Measurements from ENCODE around the gene ATP6V0B. TPM values are rescaled to one million over a fixed set of nuclear protein-coding genes. Genes with fewer than 3 reads are reported as not detected.
A peak's percentile ranks its signal among the peaks of the same experiment; 100 is the strongest.

Gene ATP6V0B
- total RNA-seq, 1 donor = 89.4 TPM

DNA sequence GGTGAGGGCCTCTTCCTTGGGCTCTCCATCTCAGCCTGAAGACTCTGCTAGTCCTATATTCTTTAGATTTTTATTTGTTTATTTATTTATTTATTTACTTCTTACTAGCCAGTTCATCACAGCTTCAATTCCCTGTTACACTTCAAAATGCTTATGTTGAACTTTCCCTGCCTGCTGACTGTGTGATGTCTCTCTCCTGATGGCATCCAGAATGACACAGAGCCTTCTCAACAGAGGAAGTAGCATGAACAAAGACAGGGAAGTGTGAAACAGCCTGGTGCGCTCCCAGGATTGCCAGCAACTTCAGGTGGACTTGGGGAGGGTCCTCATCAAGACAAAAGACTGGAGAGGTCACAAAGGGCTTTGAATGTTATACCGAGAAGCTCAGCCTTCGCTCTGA, 32.3 kb upstream of the ATP6V0B start:
- Histone ChIP-seq H3K27ac (ENCODE audit: low read depth, low read length) (no peak overlapping the region), H3K36me3 (ENCODE audit: insufficient read depth, low read length) (no peaks in the 10 kb centered on the region), H4K20me1 (ENCODE audit: insufficient read depth, low read length) (no peaks in the 10 kb centered on the region), H3K4me3 (ENCODE audit: insufficient read depth, low read length) (no peak overlapping the region), H3K27me3 (ENCODE audit: insufficient read depth, low read length) (no peaks in the 10 kb centered on the region), H3K9me3 (ENCODE audit: low read depth, low read length) (no peaks in the 10 kb centered on the region), H3K4me2 (ENCODE audit: insufficient read depth, low read length) (no peak overlapping the region), H3K79me2 (ENCODE audit: insufficient read depth, low read length) (peaks cover 6% of the 10 kb centered on the region), H3K4me1 (ENCODE audit: insufficient read depth, low read length) (peaks cover 12% of the 10 kb centered on the region), H2AFZ (ENCODE audit: low read length) (no peak overlapping the region)
- no peak for DNase-seq (ENCODE audit: insufficient read length, low spot score, missing footprints)
- TF ChIP-seq, protein P1, sequence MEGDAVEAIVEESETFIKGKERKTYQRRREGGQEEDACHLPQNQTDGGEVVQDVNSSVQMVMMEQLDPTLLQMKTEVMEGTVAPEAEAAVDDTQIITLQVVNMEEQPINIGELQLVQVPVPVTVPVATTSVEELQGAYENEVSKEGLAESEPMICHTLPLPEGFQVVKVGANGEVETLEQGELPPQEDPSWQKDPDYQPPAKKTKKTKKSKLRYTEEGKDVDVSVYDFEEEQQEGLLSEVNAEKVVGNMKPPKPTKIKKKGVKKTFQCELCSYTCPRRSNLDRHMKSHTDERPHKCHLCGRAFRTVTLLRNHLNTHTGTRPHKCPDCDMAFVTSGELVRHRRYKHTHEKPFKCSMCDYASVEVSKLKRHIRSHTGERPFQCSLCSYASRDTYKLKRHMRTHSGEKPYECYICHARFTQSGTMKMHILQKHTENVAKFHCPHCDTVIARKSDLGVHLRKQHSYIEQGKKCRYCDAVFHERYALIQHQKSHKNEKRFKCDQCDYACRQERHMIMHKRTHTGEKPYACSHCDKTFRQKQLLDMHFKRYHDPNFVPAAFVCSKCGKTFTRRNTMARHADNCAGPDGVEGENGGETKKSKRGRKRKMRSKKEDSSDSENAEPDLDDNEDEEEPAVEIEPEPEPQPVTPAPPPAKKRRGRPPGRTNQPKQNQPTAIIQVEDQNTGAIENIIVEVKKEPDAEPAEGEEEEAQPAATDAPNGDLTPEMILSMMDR (IDR thresholded peaks at IDR 0.05; ENCODE audit: extremely low read depth, low read depth, low read length) = no peak

DNA sequence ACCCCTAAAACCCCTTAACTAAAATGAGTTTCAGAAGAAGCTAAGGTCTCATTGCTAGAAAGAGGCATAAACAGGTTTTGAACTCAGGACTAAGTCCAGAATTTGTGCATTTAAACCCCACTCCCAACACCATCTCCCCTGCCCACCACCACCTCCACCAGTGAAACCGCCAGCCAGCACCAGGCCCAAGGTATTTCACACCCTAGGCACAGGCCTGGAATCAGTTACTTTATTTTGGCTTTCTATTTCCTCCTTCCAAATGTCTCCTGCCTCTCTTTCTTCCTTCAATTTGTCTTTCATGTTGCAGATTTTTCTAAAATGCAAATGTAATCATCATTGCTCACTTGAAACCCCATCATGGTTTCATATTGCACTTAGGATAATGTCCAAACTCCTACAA, 29.9 kb upstream of the ATP6V0B start:
- H3K36me3 ChIP-seq (ENCODE audit: insufficient read depth, low read length) = peaks cover 2% of the 10 kb centered on the region
- no peak for DNase-seq (ENCODE audit: insufficient read length, low spot score, missing footprints)
- TF ChIP-seq, protein P1 (IDR thresholded peaks at IDR 0.05; ENCODE audit: extremely low read depth, low read depth, low read length) = no peak
- peaks cover 19% of the 10 kb centered on the region for H4K20me1 ChIP-seq (ENCODE audit: insufficient read depth, low read length)
- no peak overlapping the region for H3K27ac ChIP-seq (ENCODE audit: low read depth, low read length)
- H3K4me3 ChIP-seq (ENCODE audit: insufficient read depth, low read length) = no peak overlapping the region
- peaks cover 29% of the 10 kb centered on the region for H3K79me2 ChIP-seq (ENCODE audit: insufficient read depth, low read length)
- H3K27me3 ChIP-seq (ENCODE audit: insufficient read depth, low read length) = no peaks in the 10 kb centered on the region
- no peak overlapping the region for H2AFZ ChIP-seq (ENCODE audit: low read length)
- no peaks in the 10 kb centered on the region for H3K9me3 ChIP-seq (ENCODE audit: low read depth, low read length)
- H3K4me2 ChIP-seq (ENCODE audit: insufficient read depth, low read length) = no peak overlapping the region
- H3K4me1 ChIP-seq (ENCODE audit: insufficient read depth, low read length) = peaks cover 23% of the 10 kb centered on the region

DNA sequence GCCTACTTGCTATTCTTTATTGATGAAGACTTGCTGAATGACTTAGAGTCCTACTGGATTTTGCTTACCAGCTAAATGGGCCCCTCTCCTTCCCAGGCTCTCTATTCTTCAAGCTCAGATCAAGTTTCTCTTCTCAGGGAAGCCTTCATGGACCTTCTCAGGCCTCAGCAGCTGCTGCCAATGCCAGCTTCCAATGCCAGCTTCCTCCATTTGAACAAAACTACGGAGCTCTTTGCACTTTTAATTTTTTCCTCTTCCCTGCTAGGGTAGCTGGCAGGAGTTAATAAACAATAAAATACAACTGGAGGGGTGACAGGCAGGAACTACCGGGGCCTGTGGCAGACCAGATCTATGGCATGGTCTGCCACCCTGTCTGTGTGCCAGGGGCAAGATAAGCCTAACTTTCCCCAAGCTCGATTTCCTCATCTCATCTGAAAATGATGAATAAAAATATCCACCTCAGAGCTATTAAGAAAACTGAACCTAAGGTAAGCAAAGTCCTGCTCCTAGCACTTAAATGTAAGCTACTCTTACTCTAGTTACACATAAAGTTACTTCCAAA, 29.0 kb upstream of the ATP6V0B start:
- peak overlapping the region; percentile 96 for H3K4me3 ChIP-seq (ENCODE audit: insufficient read depth, low read length)
- peaks cover 11% of the 10 kb centered on the region for H3K36me3 ChIP-seq (ENCODE audit: insufficient read depth, low read length)
- H3K79me2 ChIP-seq (ENCODE audit: insufficient read depth, low read length) = peaks cover 37% of the 10 kb centered on the region
- no peaks in the 10 kb centered on the region for H3K27me3 ChIP-seq (ENCODE audit: insufficient read depth, low read length)
- H3K4me1 ChIP-seq (ENCODE audit: insufficient read depth, low read length) = peaks cover 23% of the 10 kb centered on the region
- peaks cover 23% of the 10 kb centered on the region for H4K20me1 ChIP-seq (ENCODE audit: insufficient read depth, low read length)
- TF ChIP-seq, protein P1 (IDR thresholded peaks at IDR 0.05; ENCODE audit: extremely low read depth, low read depth, low read length) = no peak
- H3K9me3 ChIP-seq (ENCODE audit: low read depth, low read length) = no peaks in the 10 kb centered on the region
- DNase-seq (ENCODE audit: insufficient read length, low spot score, missing footprints) = peak; percentile 56
- peak overlapping the region; percentile 98 for H2AFZ ChIP-seq (ENCODE audit: low read length)
- peak overlapping the region; percentile 96 for H3K4me2 ChIP-seq (ENCODE audit: insufficient read depth, low read length)
- peak overlapping the region; percentile 97 for H3K27ac ChIP-seq (ENCODE audit: low read depth, low read length)

DNA sequence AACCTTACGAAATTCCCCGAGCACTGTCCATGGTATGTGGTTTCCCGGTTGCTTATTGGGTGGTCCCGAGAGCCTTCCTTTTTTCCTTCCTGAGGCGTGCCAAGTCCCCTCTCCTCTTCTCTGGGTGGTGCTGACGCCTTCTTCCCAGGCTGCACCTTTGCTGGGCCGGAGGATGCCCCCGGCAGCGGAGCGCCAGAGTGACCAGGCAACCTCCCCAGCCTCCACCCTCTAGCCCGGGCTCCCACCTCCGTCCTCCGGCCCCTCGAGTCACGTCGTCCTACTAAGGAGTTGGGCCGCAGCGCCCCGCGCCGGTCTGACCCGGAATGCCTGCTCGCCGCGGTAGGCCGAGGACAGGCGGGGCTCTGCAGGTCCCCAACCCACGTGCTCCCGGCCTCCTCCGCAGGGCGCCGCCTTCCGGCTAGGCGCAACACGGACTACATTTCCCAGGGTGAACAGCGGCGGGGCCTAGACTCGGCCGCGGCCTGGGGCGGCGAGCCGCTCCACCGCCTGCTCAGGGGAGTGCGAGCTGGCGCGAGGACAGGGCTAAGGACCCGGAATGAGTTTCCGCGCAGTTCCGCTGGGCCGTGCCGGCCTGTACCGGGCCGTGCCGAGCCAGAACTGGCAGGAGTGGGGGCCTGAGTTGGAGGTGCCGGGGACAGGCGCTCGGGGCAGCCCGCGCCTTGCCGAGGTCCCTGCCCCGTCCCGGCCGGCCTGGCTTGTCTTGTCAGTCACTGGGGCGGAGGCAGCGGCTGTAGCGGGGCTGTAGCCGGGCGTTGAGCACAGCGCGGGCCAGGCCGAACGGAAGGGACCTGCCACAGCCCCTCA, 28.3 kb upstream of the ATP6V0B start, which contains the start of gene IPO13:
Gene IPO13 (plus strand): TSS at position 715 of the 825 bp plus-strand sequence. CDS start 651 bp downstream, outside the sequence.
- DNase-seq (ENCODE audit: insufficient read length, low spot score, missing footprints) = peak; percentile 100
- Histone ChIP-seq H3K4me3 (ENCODE audit: insufficient read depth, low read length) (peak within 1 kb of the TSS; percentile 96), H3K4me1 (ENCODE audit: insufficient read depth, low read length) (peaks cover 23% of the 10 kb centered on the region), H3K79me2 (ENCODE audit: insufficient read depth, low read length) (peaks cover 43% of the 10 kb centered on the region), H4K20me1 (ENCODE audit: insufficient read depth, low read length) (peaks cover 23% of the 10 kb centered on the region), H3K27me3 (ENCODE audit: insufficient read depth, low read length) (no peaks in the 10 kb centered on the region), H3K4me2 (ENCODE audit: insufficient read depth, low read length) (peak within 1 kb of the TSS; percentile 96), H3K27ac (ENCODE audit: low read depth, low read length) (peak within 1 kb of the TSS; percentile 97), H3K9me3 (ENCODE audit: low read depth, low read length) (no peaks in the 10 kb centered on the region), H3K36me3 (ENCODE audit: insufficient read depth, low read length) (peaks cover 11% of the 10 kb centered on the region), H2AFZ (ENCODE audit: low read length) (peak within 1 kb of the TSS; percentile 98)
- TF ChIP-seq, protein P1 (IDR thresholded peaks at IDR 0.05; ENCODE audit: extremely low read depth, low read depth, low read length) = peak; percentile 50
